GM15510 (cell line): ENCODE measurements around the gene NALCN.

Experiments
- POLR2A ChIP-seq: IDR thresholded peaks from 3 replicates; pipeline ENCODE4 v1.6.1; 2011; ENCODE audit warnings: borderline replicate concordance; ENCODE audit not compliant: insufficient read length; ENCODE audit errors: extremely low read depth

NALCN gene

GRCh38 chr13:101181076-101181685 is 235.1 kb downstream of the NALCN start:
- no peak for TF ChIP-seq POLR2A

GRCh38 chr13:101179021-101179420 is 237.3 kb downstream of the NALCN start:
- TF ChIP-seq POLR2A = no peak

GRCh38 chr13:101178406-101178805 is 237.9 kb downstream of the NALCN start:
- TF ChIP-seq POLR2A = no peak

GRCh38 chr13:101170306-101170705 is 246.0 kb downstream of the NALCN start:
- TF ChIP-seq POLR2A = no peak

GRCh38 chr13:101157261-101157660 is 259.0 kb downstream of the NALCN start:
- TF ChIP-seq POLR2A = no peak

- TF ChIP-seq POLR2A = no peak
Observed at GRCh38 chr13:101155920-101156319, 260.4 kb downstream of the NALCN start.

- no peak for TF ChIP-seq POLR2A
Observed at GRCh38 chr13:101152184-101152583, 264.1 kb downstream of the NALCN start.

GRCh38 chr13:101150998-101151397 is 265.3 kb downstream of the NALCN start:
- no peak for TF ChIP-seq POLR2A

- TF ChIP-seq POLR2A = no peak
Observed at GRCh38 chr13:101149735-101150384, 266.4 kb downstream of the NALCN start.

GRCh38 chr13:101146101-101146898 is 270.0 kb downstream of the NALCN start:
- no peak for TF ChIP-seq POLR2A

- TF ChIP-seq POLR2A = no peak
Observed at GRCh38 chr13:101144808-101145419, 271.4 kb downstream of the NALCN start.

GRCh38 chr13:101140936-101141335 is 275.4 kb downstream of the NALCN start:
- no peak for TF ChIP-seq POLR2A

- TF ChIP-seq POLR2A = no peak
Observed at GRCh38 chr13:101140087-101140770, 276.1 kb downstream of the NALCN start.

GRCh38 chr13:101139081-101139480 is 277.2 kb downstream of the NALCN start:
- TF ChIP-seq POLR2A = no peak
